ENCODE results near the gene PGLYRP2.

The PGLYRP2 gene

DNA sequence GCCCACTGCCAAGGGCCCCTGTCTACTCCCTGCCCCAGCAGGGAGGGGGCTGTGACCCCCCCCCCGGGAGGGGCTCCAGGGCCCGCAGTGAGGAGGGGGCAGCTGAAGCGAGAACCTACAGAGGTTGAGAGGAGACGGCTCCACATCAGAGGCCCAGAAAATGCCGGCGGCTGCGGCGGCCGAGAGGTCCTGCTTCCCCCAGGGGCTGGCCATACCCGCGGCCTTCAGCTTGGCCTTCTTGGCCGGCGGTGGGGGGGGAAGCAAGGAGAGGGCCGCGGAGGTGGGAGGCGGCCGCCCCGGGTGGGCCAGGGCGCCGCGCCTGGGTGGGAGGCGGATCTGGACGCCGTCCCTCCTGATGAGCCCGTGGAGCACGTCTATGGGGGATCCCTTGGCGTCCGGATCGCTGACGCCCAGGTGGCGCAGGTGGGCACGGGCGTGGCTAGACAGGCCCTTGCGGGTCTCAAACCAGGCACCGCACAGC, 51.3 kb downstream of the PGLYRP2 start:
- DNase-seq (ENCODE audit: low read depth in 1 of 2, low spot score in 1 of 2): no peak

DNA sequence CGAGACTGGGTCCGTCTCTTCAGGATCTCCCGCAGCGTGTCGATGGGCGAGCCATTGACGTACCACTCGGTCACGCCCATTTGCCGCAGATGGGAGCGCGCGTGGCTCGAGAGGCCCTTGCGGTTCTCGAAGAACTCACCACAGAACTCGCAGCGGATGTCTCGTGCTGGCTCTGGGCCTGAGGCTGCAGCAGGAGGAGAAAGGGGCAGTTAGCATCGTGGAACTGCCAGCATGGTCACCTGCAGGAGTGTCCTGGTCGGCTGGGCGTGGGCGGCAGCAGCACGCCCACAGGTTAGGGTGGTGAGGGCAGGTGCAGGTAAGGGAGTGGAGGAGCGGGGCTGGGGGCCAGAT, 52.0 kb downstream of the PGLYRP2 start:
- DNase-seq (ENCODE audit: low read depth in 1 of 2, low spot score in 1 of 2): no peak

DNA sequence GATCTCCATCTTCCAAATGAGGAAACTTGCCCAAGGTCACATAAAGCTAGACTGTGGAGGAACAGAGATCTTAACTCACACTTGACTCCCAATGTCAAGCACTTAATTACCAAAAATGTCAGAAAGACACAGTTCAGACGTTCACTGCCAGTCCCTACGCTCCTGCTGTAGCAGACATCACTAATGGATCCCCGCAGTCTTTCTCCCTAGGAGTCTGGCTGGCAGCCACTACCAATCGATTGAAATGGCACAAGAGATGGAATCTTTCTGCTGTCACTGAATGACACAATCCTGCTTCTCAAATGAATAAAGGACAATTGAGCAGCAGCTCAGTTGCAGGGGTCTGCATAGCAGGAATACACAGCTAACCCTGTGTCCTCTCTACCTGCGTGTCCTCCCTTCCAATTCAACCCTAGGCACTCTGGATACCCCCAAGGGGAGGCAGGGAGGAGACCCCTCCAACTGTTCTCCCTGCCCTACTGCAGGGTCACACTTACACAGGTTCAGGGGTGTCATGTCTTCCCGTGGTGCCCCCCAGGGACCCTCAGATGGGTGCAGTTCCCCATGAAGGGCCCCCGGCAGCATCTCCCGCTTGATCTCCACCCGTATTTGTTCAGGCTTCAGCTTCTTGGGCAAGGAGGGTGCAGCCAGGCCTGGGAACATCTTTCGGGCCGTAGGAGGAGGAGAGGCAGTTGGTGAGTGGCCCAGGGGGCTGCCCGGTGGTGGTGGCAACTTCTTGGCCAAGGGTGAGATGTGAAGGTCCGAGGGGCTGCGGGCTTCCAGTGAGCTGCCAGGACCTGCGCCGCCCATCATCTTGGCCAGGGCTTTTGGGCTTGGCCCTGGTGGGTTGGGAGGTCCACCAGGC, 52.6 kb downstream of the PGLYRP2 start:
- no peak for DNase-seq (ENCODE audit: low read depth in 1 of 2, low spot score in 1 of 2)

DNA sequence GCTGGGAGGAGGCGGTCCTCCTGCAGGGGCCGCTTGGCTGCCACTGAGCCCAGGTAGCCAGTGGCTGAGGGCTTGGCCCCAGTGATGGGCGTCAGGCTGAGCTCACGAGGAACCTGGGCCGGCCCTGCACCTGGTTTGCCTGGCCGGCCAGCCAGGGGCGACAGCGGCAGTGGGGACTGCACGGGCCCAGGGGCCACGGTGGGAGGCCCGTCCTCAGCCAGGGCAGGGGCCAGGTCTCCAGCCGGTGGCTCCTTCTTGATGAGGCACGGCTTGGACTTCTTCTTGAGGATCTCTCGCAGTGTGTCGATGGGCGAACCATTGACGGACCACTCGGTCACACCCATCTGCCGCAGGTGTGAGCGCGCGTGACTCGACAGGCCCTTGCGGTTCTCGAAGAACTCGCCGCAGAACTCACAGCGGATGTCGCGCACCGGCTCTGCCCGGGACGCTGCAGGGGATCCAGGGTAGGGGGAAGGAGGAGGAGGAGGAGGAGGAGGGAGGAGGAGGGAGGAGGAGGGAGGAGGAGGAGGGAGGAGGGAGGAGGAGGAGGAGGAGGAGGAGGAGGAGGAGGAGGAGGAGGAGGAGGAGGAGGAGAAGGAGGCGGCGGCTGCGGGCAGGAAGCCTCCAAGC, 53.9 kb downstream of the PGLYRP2 start:
- DNase-seq (ENCODE audit: low read depth in 1 of 2, low spot score in 1 of 2): no peak

DNA sequence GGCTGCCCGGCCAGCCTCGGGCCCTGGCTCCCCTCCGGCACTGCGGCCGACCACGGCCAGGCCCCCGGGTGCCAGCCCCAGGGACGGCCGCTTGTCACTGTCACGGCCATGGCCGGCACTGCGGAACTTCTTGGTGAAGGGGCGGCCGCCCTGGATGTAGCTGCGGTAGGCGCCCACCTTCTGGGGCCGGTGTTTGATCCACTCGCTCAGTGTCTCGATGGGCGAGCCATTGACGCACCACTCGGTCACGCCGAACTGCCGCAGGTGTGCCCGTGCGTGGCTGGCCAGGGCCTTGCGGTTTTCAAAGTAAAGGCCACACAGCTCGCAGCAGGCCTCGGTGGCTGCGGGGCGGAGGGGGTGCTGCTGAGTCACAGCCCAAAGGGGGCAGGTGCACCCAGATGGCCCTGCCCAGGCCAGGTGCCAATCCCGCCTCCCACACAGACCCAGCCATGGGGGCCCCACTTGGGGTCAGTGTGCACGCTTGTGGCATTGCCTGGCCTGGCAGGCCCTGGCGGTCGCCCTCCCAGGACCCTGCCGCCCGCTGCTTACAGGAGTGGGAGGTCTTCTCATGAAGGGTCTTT, 54.5 kb downstream of the PGLYRP2 start:
- DNase-seq (ENCODE audit: low read depth in 1 of 2, low spot score in 1 of 2): no peak

DNA sequence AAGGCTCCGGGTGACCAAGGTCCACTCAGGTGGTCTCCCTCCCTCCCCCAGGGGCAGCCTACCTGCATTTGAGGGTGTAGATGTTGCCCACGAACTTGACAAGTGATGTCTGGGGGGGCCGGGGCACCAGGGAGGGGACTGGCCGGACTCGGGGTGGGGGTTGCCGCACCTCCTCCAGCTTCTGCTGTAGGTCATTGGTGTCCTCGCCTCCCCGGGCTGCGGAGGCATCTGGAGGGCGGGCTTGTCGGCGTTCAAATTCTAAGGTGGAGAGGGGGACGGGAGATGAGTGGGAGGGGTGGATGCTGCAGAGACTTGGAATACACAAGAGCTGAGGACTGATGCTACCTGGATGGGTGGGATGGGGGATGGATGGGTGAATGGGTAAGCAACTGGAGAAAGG, 55.2 kb downstream of the PGLYRP2 start:
- no peak for DNase-seq (ENCODE audit: low read depth in 1 of 2, low spot score in 1 of 2)

DNA sequence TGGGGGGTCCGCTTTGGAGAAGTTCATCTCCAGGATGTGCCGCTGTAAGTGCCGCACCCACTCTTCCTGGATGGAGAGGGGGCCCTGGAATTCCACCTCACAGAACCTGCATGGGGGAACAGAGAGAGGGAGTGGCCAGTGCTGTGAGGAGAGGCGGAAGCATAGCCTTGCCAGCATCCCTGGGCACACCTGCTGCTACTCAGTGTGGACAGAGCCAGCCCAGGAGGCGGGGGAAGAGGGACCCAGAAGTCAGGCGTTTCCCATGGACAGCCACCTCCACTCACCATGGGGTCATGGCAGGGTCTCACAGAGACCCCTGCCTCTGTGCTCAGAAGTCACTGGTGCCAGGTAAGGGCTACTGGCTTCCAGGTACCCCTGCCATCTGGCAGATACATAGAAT, 56.2 kb downstream of the PGLYRP2 start:
- no peak for DNase-seq (ENCODE audit: low read depth in 1 of 2, low spot score in 1 of 2)

DNA sequence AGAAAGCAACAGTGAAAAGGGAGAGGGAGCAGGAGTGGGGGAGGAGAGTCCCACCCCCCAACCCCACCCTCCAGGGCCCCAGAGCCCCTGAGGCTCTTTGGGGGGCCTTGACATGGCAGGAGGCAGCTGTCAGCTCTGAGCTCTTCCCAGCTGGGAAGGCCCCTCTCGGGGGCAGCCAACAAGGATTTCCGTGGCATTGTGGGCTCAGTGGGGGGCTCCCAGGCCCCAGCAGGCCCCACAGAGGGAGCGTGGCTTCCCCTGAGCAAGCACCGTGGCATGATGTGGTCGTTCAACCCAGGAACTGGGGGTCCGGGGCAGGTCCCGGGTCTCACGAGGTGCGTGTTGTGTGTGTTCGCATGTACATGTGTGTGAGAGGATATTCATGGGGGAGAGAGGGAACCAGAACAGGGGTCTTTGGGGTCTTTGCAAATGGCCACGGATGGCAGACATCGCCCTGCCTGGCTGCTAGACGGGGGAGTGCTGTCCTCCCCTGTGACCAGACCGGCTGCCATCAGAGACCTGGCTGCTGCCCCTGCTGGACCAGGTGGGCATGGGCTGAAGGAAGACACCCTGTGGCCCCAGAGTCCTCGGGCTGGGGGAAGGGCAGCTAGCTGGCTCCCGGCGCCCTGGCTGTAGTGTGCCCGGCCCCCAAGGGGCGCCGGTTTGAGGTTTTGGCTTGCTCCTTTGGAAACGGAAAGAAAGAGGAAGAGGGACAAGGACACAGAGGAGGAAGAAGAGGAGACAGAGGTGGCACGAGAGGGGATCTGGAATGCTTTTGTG, 56.8 kb downstream of the PGLYRP2 start:
- DNase-seq (ENCODE audit: low read depth in 1 of 2, low spot score in 1 of 2): no peak

DNA sequence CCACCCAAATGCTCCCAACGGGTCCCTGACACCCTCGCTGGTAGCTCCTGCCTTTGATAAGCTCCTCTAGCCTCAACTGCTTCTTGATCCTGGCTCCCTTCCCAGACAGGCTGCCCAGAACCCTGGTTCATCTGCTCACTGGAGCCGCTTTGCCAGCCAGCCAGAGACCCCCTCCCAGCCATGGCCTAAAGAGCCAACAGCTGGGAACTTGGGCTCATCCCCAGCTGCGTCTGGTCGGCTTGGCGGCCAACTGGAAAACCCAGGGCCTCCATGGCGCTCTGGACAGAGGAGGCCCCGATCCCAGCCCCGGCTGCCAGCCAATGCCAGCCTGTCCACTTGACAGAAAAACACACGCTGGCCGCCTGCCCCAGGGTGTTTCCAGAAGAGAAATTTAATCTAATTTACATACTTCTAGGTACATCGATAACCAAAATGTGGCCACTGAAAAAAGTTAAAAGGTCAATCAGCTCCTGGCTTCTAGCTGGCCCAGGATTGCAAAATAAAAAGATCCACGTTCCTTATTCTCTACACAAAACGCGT, 57.5 kb downstream of the PGLYRP2 start:
- no peak for DNase-seq (ENCODE audit: low read depth in 1 of 2, low spot score in 1 of 2)

DNA sequence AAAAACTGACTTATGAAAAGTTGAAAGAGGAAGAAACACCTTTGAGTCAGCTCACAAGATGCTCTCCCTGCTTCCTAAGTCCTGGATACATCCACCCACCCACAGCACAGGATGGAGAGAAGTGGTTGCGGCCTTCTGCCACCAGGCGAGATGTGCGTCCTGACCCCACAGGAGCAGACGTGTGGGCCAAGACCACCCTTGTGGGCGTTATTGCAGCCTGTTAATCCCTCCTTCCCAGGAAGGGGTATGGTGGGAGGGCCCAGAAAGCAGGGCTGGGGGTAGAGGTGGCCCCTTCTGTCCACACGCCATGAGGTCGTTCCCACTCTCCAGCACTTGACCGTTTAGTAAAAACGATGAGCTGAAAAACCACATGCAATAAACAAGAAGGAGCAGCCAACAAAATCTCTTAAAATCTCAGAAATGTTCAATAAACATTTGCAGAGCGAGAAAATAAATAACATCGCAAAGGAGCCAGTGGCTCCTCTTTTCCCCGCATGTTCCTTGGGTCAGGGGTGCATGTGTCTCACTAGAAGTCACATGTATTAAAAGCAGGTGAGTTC, 58.1 kb downstream of the PGLYRP2 start:
- DNase-seq (ENCODE audit: low read depth in 1 of 2, low spot score in 1 of 2): no peak

DNA sequence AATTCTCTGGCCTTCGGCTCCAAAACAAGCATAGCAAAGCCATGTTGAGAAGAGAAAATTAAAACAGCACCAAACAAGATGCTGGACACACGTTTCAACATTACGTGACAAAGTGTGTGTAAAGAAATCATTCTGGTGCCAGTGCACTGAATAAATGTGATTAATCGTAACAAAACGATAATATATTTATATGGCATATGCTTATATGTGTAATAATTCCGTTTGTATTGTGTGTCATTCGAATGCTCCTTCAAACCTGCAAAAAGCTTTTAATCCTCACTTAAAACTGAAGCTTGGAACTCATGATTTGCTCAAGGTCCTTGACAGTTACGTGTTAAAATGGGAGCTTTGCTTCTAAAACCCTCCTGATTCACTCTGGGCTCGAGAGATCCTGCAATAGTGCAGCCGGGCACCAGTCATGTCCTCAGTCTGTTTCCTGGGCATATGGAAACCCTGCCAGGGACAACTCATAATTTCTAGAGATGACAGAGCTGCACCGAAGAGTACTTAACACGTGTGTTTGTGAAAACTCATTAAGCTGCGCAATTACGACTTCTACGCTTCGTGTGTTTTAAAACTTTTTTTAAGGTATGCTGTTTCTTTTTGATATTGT, 59.8 kb downstream of the PGLYRP2 start:
- DNase-seq (ENCODE audit: low read depth in 1 of 2, low spot score in 1 of 2): no peak
